ENCODE measurements around the gene ZMIZ1. TPM values are rescaled to one million over a fixed set of nuclear protein-coding genes. Genes with fewer than 3 reads are reported as not detected.
"Not testable (repeated sequence)": the region's sequence is repeated elsewhere in the genome, so short reads cannot be mapped to it uniquely, and the experiment has no call there.

ZMIZ1 gene
- total RNA-seq, 1 experiment from 2014 or later, result 7.8 TPM

DNA sequence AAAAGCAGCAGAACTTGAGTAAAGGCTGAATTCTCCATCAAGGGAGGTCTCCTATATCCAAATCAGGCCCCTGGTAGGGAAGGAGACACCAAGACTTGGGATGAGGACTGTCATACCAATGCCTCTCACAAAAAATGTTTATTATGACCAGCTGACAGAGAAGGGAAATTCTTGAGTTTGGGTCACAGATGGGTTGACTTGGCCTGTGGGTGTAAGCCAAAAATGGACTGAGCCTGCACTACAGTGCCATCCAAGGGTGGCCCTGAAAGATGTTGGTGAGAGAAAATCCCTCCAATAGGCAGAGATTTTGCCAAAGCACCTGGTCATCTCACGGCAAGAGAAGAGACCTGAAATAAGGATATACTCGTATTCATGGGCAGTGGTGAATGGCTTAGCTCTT is 251.6 kb downstream of the ZMIZ1 start:
- in situ Hi-C loops (cut with HindIII; ENCODE audit: low pct_unique_long_range_greater_than_20kb, low sequenced_read_pairs), result no loop called here

DNA sequence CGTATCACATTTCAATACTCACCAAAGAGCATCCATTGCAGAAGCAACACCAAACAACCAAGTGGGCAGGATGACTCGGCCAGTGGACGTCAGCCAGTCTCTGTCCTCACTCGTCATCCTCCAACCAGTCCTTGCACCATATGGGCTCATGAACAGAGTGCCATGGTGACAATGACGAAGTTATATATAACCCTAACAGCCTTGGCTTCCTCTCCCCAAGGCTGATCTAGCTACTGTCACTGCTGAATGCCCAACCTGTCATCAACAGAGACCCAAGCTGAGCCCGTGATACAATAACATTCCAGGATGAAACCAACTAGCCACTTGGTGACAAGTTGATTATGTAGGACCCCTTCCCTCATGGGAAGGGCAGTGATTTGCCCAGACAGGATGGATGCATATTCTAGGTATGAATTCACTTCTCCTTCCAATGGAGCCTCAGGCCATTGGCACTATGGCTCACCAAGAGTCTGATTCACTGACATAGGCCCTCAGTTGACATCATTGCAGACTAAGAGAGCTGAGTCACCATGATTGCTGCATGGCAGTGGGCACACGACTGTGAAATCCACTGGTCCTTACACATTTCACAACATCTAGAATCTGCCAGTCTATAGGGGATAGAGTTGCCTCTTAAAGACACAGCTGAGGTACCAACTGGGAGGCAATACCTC is 252.2 kb downstream of the ZMIZ1 start:
- peak; percentile 39 for DNase-seq (ENCODE audit: low read depth, low spot score)

More for the DNA sequence above, 251.6 kb downstream of the ZMIZ1 start:
- no peak for DNase-seq (ENCODE audit: low read depth, low spot score)

DNA sequence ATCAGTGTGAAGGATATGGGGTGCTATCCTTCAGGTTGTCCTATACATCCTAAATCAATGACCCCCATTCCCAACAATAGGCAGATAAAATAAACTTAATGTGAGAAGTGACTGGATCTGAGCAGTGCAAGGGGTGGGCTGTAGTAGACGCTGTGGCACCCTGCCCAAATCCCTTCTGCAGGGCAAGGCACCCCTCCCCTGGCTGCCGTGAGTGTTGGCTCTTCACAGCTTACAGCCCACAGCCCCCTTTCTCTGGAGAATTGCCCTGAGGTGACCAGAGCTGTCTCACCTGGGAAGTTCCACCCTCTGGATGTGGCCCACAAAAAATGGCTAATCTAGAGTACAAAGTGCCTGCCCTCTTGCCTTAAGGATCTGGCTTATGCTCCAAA is 252.7 kb downstream of the ZMIZ1 start:
- in situ Hi-C loops (cut with HindIII; ENCODE audit: low pct_unique_long_range_greater_than_20kb, low sequenced_read_pairs), result no loop called here

More for the DNA sequence above, 252.2 kb downstream of the ZMIZ1 start:
- in situ Hi-C loops (cut with HindIII; ENCODE audit: low pct_unique_long_range_greater_than_20kb, low sequenced_read_pairs), result no loop called here

DNA sequence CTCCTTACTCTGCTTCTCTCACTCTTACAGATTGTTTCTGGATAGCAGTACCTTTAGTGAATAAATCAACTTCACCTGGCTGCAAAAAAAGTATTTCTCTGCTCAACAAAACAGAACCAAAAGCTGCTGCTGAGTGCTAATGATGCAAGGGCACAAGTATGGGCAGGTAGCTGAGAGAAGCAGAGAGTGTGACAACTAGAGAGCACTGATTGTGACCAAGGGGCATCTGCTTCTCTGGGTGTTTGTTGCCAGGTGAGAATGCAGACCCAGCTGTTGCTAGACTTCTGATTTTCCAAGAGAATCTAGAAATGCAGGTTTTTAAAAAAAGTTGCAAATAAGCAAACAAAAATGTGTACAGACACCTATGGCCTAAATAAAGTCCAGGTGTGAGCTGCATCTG is 253.2 kb downstream of the ZMIZ1 start:
- in situ Hi-C loops (cut with HindIII; ENCODE audit: low pct_unique_long_range_greater_than_20kb, low sequenced_read_pairs), result no loop called here
- no peak for DNase-seq (ENCODE audit: low read depth, low spot score)

More for the DNA sequence above, 252.7 kb downstream of the ZMIZ1 start:
- no peak for DNase-seq (ENCODE audit: low read depth, low spot score)

DNA sequence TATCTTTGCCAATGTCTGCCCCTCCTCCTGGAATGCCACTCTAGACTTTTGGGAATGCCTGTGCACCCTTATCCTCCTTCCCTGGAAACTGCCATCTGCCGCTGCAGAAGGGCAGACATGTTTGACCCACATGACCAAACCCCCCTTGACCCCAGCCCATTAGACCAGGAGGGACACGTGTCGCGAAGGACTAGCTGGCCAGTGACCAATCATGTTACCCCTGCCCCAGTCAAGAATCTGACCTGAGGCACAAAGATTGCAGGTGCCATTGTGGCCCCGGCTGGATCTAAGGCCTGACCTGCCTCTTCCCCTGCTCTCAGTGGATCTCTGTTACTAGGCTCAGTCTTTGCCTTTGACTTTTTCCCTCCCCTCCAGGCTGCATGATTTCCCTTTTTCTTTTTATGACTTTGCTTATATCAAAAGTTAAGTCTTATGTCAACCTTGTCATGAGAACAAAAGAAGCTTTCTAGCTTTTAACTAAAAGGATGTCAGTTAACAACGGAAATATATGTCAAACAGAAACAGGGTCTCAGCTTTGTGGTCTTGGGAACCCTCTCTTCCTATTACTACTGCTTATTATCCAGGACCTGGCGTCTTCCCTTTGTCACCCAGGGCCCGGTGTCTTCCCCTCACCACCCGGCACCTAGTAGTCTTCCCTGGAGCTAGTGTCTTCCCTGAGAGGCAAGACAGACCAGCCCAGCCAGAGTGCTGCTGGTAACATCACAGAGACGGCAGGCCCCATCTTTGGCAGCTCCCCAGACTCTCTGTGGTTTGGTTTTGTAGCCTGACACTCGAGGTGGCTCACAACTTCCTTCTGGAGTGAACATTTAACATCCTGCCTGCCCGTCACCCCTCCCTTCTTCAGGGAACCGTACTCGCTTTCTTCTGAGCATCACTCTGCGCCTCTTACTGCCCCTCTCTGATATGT is 254.1 kb downstream of the ZMIZ1 start:
- in situ Hi-C loops (cut with HindIII; ENCODE audit: low pct_unique_long_range_greater_than_20kb, low sequenced_read_pairs), result no loop called here
- DNase-seq (ENCODE audit: low read depth, low spot score), result no peak

DNA sequence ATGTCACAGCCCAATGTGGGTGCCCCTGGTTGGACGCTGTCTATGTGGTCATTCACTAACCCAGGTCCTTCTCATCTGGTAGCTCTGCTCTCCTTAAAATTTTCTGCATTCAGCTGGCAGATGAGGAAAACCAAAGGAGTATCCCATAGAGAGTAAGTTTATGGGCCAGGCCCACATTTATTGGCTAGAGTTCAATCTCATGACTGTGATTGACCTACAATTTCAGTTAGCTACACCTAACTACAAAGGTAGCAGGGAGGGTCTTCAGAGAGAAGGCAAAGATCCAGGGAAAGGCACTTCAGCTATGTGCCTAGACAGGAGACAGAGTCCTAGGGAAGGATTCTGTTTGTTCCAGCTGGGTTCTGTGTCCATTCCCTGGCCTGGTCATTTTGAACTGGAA is 254.8 kb downstream of the ZMIZ1 start:
- in situ Hi-C loops (cut with HindIII; ENCODE audit: low pct_unique_long_range_greater_than_20kb, low sequenced_read_pairs), result no loop called here
- no peak for DNase-seq (ENCODE audit: low read depth, low spot score)

DNA sequence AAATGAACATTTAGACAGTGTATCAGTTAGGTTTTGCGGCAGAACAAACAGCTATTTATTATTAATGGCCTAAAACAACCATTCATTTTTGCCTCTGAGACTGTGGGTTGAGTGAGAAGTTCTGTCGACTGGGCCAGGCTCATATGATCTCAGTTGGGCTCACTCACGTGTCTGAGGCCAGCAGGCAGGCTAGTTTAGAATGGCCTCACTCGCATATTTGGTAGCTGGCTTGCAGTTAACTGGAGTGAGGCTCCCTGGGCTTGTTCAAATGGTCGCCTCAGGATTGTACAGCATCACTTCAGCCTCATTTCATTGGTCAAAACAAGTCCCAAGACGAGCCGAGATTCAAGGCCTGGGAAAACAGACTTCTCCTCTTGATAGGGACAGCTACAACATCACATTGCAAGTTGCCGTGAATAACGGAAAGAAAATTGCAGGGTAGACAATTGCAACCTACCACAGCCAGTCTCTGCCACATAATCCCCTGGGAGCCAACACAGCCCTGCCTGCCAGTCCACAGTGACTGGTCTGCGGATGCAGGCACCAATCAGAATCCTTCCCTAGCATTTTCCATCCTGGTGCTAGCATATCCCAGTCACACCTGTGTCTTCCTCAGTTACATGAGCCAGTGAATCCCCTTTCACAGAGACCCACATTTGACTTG is 255.4 kb downstream of the ZMIZ1 start:
- DNase-seq (ENCODE audit: low read depth, low spot score), result no peak
- in situ Hi-C loops (cut with HindIII; ENCODE audit: low pct_unique_long_range_greater_than_20kb, low sequenced_read_pairs), result no loop called here

DNA sequence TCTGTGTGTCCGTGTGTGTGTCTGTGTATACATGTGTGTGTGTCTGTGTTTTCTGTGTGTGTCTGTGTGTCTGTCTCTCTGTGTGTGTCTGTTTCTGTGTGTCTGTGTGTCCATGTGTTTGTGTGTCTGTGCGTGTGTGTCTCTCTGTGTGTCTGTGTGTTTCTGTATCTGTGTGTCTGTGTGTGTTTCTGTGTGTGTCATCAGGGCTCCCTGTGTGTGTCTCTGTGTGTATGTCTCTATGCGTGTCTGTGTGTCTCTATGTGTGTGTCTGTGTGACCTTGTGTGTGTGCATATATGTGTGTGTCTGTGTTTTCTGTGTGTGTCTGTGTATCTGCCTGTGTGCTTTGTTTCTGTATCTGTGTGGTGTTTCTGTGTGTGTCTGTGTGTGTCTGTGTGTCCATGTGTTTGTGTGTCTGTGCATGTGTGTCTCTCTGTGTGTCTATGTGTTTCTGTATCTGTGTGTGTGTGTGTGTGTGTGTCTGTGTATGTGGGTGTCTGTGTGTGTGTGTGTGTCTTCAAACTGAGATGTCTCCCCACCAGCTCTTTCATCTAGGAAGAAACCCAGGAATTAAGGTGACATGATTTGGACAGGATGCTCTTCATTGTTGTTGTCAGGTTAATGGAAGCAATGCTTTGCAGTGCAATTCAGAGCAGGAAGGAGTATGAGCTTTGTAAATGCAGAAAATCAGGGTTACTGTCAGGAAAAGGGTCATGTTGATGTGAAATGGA is 257.8 kb downstream of the ZMIZ1 start:
- no peak for DNase-seq (ENCODE audit: low read depth, low spot score)
- in situ Hi-C loops (cut with HindIII; ENCODE audit: low pct_unique_long_range_greater_than_20kb, low sequenced_read_pairs), result no loop called here

DNA sequence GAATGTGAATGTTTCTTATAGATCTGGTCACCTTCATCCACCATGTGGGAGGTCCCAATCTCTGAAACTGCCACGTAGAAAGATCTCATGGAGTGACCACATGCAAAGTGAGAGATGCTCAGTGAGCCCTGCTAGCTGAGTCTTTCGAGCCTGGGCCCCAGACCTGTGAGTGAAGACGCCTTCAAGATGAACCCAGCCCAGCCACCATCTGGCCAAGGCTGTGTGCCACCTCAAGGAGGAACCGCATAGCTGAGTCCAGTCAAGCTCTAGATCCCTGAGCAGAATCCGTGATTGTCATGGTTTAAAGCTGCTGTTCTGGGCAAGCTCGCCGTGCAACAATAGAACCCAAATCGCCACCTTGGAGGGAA is 258.3 kb downstream of the ZMIZ1 start:
- in situ Hi-C loops (cut with HindIII; ENCODE audit: low pct_unique_long_range_greater_than_20kb, low sequenced_read_pairs), result no loop called here
- DNase-seq (ENCODE audit: low read depth, low spot score), result no peak

DNA sequence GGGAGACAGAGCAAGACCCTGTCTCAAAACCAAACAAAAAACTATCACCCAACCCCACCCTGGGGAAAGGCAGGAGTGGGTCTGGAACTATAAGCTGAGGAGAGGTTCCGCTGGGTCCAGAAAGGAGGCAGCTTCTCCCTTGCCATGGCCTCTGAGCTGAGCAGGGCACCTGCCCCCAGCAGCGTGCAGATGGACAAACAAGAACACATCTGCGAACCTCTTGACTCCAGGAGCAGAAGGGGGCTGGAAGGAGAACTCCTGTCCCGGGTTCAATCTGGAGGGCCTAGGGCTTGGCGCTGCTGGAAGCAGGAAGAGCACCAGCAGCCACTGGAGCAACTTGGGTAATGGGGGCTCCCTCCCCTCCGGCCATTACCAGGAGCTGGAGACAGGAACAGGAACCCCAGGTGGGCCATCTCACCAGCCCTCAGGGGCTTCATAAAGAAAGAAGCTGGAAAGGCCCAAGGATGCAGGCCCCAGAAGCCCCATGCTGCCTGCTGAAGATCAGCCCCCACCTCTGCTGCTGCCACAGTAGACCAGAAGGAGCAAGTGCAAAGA is 259.5 kb downstream of the ZMIZ1 start:
- DNase-seq (ENCODE audit: low read depth, low spot score), result no peak
- in situ Hi-C loops (cut with HindIII; ENCODE audit: low pct_unique_long_range_greater_than_20kb, low sequenced_read_pairs), result no loop called here

DNA sequence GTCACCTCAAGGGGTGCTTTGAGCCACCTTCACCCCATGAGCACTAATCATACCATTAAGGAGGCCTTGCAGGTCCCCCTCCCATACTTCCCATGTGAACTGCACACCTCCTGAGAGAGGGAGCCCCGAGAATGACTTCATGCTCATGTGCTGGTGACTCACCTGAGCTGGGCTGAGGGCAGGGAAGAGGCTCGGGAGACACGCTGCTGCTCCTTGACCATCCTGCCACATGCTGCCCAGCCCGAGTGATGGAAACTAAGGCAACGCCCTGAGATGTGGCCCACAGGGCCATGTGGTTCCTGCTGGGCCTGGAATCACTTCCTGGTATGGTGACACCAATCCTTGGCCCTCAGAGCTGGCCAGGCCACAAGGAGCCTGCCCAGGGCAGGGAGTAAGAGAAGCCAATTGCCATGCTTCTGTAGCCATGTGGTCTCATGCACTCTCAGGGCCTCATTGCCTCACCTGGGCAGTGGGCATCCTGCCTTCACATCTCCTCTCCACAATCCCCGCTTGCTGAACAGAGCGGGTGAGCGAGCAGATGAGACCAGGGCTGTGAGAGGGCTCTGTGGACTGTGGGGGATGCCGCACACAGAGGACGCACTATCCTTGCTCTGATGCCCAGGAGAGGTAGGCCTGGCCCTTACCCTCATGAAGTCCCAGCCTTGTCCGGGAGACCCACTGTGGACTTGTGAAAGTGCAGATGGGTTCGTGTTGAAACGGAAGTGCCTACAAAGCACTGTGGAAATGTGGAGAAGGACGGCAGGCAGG is 260.2 kb downstream of the ZMIZ1 start:
- no peak for DNase-seq (ENCODE audit: low read depth, low spot score)
- in situ Hi-C loops (cut with HindIII; ENCODE audit: low pct_unique_long_range_greater_than_20kb, low sequenced_read_pairs), result no loop called here

DNA sequence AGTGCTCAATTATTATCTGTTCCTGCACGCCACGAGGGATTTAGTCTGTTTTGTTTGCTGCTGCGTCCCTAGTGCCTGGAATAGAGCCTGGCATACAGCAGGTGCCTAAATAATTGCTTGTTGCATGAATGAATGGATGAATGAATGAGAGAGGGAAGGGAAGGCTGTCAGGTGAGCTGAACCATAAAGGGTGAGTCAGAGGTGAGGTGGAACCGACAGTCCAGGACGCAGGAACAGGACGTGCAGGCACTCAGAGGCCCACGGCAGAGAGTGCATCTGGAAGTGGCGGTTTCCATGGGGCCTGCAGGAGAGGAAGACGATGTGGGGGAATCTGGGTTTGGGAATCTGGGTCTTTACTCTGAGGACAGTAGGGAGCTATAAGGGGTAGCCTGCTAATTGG is 260.8 kb downstream of the ZMIZ1 start:
- in situ Hi-C loops (cut with HindIII; ENCODE audit: low pct_unique_long_range_greater_than_20kb, low sequenced_read_pairs), result no loop called here
- DNase-seq (ENCODE audit: low read depth, low spot score), result no peak

DNA sequence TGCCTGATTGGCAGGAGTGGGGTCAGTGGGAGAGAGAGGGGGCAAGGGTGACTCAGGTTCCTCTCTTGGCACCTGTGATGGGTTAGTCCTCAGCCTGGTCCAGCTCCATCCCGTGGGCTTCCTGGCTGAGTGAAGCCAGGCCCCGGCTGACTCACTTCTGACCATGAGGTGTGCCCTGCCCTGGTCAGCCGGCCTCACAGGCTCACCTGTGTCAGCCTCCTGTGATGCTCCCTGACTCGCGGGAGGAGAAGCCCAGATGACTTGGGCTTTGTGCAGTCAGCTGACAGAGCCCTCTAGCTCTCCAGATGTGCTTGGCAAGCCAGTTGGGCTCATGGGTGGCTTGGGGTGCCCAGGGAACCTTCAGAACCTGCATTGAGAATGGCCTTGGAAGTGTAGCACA is 262.5 kb downstream of the ZMIZ1 start:
- DNase-seq (ENCODE audit: low read depth, low spot score), result no peak
- in situ Hi-C loops (cut with HindIII; ENCODE audit: low pct_unique_long_range_greater_than_20kb, low sequenced_read_pairs), result no loop called here

DNA sequence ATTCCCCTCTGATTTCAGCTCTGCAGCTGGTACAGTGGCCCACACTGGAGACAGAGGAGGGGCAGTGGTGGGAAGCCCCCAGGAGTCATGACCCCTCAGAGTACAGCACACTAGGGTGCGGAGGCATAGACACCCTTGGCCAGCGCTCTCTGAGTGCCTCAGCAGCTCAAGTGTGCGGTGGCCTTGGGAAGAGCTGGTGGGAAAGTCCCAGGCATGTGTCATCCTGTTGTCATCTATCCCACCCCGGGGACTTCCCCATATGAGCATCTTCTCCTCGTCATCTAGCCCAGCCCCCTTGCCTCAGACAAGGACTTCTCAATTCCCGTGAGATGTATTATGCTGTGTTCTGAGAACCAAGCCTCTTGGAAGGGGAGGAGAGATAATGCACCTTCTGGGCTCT is 262.9 kb downstream of the ZMIZ1 start:
- in situ Hi-C loops (cut with HindIII; ENCODE audit: low pct_unique_long_range_greater_than_20kb, low sequenced_read_pairs), result no loop called here
- no peak for DNase-seq (ENCODE audit: low read depth, low spot score)

DNA sequence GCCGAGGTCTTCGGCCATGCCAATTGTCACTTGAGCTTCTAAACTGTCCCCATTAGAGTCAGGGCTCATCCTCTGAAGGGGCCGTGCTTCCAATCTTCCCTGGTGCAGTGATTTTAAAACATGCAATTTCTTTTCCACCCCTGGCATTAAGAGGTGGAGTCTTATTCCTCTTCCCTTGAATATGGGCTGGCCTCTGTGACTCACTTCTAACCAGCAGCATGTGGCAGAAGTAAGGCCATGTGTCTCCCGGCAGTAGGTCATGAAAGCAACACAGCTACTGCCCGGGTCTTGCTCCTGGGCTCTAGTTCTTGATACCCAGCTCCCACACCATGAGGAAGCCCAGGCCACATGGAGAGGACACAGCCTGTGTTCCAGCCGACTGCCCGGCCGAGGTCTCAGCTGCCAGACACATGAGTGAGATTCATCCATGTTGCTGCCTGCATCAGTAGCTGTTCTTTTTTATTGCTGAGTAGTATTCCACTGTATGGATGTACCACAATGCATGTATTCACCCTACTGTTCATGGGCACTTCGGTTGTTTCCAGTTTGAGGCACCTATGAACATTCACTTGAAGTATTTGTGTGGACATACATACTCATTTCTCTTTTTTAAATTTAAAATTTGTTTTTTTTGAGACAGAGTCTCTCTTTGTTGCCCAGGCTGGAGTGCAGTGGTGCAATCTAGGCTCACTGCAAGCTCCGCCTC is 264.0 kb downstream of the ZMIZ1 start:
- DNase-seq (ENCODE audit: low read depth, low spot score); in situ Hi-C loops (cut with HindIII; ENCODE audit: low pct_unique_long_range_greater_than_20kb, low sequenced_read_pairs): not testable (repeated sequence)

DNA sequence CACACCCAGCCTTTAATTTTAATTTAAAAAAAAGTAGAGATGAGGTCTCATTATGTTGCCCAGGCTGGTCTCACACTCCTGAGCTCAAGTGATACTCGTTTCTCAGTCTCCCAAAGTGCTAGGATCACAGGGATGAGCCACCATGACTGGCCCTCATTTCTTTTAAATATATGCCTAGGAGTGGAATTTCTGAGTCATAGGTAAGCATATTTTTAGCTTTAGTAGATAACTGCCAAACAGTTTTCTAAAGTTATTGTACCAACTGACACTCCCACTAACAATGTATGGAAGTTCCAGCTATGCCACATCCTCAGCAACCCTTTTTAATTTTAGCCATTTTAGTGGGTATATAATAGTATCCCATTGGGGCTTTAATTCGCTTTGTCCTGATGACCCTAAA is 264.7 kb downstream of the ZMIZ1 start:
- in situ Hi-C loops (cut with HindIII; ENCODE audit: low pct_unique_long_range_greater_than_20kb, low sequenced_read_pairs), result no loop called here
- DNase-seq (ENCODE audit: low read depth, low spot score), result no peak
